GM18951 (cell line): ENCODE measurements around the gene DNAH10.
"Not testable (repeated sequence)": the region's sequence is repeated elsewhere in the genome, so short reads cannot be mapped to it uniquely, and the experiment has no call there.

Experiments
- POLR2A ChIP-seq: IDR thresholded peaks from 4 replicates; pipeline ENCODE4 v1.6.1; 2011; ENCODE audit warnings: mild to moderate bottlenecking; ENCODE audit not compliant: insufficient read length, insufficient read depth; ENCODE audit errors: extremely low read depth
- in situ Hi-C: fragments of 300-500 bp; cut with MboI; formaldehyde crosslinking; loops from one replicate; pipeline ENCODE4 v1.12.0; 2022; ENCODE audit warnings: low sequenced_read_pairs, mixed read lengths, inconsistent platforms; ENCODE audit not compliant: unreplicated experiment

DNAH10 gene

DNA sequence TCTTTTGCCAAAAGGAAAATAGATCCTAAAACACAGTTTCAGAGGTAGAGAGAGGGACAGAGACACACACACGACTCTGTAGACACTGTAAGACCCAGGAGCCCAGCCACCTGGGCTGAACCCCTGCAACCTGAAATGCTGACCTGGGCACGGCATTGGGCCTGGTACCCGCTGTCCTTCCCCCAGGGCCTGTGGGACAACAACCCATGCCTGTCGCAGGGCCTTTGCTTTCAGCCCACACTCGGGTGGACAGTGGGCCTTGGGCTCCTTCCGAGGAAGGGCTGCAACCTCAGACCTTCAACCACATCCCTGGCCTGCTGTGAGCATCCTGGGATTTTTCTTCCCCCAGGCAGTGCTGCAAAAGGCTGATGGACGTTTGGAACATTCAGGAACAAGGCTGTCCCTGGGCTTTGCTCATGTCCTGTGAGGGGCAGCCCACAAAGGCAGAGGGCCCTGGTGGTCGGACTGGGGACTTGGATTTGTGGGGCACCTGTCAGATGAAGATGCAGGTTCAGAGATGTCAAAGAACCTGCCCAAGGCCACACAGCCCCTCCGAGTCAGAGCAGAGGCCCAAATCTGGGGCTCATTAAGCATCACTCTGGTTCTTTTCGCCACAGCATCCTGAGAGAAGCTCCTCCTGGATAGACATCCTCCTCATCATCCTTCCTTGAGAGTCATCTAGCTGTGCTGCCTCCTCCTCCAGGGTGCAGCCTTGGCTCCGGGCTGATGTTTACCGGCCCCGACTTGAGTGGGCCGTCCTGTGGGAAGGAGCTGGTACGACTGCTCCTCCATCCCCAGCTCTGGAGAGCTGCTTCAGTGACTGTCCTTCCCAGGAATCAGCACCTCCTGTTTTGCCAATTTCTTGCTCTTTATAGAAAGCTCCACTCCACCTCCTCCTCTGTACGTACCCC lies 177.9 kb downstream of the DNAH10 start:
- no peak for TF ChIP-seq POLR2A
- in situ Hi-C loops = no loop called here

DNA sequence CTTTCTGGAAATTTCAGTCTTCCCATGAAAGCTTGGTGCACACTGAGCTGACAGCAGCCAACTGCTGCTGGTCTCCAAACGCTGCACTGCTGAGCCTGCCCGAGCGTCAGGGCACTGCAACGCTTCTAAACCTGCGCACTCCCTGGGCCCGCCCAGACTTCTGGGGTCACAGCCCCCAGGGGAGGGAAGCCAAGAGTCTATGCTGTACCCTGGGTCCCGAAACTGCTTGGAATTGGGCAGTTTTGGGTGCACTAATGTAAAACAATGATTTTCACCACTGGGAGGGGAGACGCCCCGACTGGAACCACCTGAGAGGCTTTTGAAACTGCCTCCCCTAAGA lies 178.5 kb downstream of the DNAH10 start:
- in situ Hi-C loops = no loop called here
- no peak for TF ChIP-seq POLR2A

DNA sequence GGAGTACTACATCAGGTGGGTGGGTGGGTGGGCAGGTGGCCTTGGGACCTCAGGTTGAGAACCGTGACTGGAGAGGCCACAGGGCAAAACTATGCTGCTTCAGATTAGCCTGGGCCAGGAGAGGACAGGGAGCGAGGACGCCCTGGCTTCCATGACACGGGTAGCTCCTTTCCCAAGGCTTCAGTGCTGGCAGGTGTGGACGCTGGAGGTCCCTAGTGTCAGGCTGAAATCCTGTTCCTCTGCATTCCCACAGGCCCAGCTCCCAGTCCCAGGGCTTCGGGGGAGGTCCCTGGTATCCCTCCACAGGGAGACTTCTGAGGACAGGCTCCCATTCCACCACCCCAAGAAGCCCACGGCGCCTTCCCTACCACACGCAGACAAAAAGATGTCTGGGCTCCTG lies 178.9 kb downstream of the DNAH10 start:
- TF ChIP-seq POLR2A = no peak
- in situ Hi-C loops = no loop called here

DNA sequence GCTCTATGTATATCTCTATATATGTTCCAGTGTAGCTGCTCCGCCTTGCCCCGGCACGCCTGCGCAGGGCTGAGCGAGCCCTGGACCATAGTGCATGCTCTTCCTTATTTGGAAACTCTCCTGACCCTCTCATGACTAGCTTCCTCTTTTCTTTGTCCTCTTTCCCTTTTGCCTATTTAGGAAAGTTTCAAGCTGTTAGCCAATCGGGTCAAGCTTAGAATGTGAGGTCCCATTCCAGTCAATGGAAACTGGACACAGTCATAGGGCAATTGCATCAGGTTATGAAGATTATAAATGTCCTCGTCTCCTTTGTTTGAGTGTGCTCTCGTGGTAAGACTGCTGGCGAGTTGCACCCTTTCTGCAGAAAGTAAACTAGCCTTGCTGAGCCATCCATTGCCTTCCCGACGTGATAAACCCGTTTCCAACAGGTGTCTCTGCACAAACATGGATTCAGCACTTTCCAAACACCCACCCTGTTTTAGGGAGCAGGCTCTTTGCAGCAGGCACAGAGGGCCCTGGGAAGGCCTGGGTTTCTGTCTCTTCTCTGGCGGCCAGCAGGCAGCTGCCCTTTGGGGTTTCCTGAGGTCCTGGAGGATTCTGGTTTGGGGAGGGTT lies 179.6 kb downstream of the DNAH10 start:
- in situ Hi-C loops = no loop called here

DNA sequence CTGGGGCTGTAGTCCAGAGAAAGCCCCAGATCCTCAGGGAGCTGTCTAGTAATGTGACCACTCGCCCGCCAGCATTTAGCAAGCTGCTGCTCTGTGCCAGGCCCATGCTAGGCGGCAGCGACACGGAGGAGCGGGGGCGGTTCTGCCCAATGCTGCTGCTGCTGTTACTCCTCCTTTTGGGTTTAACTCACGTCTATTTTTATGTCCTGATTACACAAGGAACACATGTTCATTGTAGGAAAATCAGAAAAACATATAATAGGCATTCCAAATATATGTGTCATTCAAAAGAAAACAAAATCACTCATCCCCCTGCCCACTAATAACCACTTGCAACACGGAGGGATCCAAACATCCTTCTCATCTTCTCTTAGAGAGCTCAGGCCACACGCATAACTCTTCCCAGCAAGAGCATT lies 180.1 kb downstream of the DNAH10 start:
- no peak for TF ChIP-seq POLR2A
- in situ Hi-C loops = no loop called here

More for the DNA sequence above, 179.6 kb downstream of the DNAH10 start:
- TF ChIP-seq POLR2A = no peak

DNA sequence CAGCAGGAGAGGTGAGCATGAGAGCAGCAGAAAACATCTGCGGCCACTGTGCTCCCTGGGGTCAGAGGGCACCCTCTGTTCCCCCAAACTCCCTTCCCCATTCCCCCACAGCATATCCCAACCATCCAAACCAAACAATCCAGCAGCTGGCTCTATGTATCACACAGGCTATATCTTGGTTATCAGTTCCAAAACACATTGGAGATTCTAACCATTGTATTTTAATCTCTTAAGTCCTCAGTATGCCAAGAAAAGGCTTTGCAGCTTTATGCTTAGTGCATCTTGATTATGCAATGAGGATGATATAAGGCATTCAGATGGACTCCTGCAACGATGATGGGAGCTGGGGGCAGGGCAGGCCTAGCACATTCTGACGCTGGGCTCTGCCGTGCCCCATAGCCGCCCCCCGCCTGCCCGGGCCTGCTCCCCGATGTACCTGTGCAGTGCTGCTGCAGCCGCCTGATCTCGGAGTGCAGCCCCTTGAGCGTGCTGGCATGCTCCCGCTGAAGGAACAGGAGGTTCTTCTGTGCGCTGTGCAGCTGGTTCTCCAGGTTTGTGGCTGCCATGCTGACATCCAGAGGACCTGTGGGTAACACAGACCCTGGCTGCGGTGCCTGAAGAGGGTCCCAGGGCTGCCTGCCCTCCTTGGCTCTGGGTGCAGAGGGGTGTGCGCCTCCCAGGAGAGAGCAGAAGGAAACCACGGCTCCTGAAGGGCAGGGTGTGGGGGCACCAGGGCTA lies 181.0 kb downstream of the DNAH10 start:
- in situ Hi-C loops = no loop called here
- TF ChIP-seq POLR2A = no peak

DNA sequence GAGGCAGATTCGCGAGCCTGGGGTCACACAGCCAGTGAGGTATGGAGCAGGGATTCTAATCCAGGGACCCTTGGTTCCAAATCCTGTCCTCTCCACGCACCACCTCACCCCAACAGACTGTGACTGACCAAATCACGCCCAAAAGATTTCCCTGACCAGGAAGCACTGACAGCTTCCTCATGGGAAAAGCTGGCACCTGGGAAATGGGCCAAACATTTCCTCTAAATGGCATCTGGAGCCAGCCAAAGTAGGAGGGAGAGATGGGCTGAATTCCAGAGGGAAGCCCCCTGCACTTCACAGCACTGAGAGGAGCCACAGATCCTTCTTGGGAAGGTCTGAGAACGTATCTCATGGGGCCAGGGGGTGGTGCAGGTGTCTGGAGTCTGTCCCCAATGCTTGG lies 181.7 kb downstream of the DNAH10 start:
- in situ Hi-C loops = no loop called here
- no peak for TF ChIP-seq POLR2A

DNA sequence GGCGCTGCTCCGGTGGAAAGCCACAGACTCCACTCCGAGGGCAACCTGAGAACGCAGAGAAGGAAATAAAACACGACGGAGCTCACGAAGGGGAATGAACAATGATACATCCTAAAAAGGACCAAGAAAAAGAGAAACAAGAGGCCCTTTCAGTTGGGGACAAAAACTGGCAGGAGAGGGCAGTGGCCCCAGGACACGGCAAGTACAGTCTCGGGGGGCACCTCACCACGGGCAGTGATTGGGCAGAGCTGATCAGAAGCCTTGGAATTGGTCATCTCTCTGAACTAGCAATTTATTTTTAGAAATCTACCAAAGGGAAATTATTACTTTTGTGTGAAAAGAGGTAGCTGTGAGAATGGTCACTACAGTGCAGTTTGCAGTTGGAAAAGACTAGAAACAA lies 182.6 kb downstream of the DNAH10 start:
- no peak for TF ChIP-seq POLR2A
- in situ Hi-C loops = no loop called here

DNA sequence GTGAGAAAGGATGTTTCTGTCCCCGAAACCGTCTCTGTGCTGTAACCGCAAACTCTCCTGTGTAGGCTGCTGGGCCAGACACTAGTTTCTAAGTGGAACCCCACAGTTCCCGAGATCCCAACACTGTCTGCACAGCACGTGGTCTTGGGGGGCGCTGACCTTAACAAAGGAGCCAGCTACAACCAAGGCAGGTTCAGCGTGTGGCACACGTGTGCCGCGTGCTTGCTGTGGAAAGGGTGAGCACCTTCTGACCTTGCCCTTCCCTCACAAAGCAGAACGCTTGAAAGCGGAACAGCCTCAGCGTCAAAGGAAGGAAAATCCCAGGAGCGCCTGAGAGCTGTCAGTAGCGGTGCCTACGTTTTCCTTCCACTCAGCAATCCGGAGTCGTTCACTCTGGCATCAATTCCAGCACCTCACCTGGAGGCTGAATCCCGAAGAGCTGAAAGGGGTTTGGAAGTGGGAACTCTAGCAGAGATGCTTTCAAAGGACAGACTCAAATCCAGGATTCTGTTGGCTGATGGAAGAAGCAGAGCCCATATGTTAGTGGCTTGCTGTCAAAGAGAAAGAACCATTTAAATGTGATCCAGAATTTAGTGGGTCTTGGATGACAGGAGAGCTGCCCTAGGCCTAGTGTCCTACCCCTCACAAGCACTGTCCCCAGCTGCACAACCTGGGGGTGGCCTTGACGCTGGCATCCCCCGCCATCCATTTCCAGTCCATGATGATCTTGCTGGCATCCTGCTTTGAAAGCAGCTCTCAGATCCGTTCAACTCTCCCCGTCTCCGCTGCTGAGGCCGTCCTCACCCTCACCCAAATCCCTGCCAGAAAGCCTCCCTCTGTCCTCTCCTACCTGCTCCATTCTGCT lies 183.4 kb downstream of the DNAH10 start:
- in situ Hi-C loops = no loop called here
- TF ChIP-seq POLR2A = no peak

DNA sequence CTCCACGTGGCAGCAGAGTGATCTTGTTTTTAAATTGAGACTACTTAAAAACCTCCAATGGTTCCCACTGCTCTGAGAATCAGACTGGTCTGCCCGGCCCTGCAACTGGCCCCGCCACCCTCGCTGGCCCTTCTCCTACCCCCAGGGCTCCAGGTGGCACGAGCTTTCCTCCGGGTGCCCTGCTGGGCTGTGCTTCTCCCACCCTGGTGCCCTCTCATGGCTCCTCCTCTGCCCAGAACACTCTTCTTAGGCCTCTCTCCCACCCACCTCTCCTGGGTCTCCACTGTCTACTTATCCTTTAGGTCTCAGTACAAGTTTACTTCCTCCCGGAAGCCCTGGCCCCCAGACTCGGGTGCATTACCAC lies 184.0 kb downstream of the DNAH10 start:
- in situ Hi-C loops = no loop called here
- TF ChIP-seq POLR2A = no peak

DNA sequence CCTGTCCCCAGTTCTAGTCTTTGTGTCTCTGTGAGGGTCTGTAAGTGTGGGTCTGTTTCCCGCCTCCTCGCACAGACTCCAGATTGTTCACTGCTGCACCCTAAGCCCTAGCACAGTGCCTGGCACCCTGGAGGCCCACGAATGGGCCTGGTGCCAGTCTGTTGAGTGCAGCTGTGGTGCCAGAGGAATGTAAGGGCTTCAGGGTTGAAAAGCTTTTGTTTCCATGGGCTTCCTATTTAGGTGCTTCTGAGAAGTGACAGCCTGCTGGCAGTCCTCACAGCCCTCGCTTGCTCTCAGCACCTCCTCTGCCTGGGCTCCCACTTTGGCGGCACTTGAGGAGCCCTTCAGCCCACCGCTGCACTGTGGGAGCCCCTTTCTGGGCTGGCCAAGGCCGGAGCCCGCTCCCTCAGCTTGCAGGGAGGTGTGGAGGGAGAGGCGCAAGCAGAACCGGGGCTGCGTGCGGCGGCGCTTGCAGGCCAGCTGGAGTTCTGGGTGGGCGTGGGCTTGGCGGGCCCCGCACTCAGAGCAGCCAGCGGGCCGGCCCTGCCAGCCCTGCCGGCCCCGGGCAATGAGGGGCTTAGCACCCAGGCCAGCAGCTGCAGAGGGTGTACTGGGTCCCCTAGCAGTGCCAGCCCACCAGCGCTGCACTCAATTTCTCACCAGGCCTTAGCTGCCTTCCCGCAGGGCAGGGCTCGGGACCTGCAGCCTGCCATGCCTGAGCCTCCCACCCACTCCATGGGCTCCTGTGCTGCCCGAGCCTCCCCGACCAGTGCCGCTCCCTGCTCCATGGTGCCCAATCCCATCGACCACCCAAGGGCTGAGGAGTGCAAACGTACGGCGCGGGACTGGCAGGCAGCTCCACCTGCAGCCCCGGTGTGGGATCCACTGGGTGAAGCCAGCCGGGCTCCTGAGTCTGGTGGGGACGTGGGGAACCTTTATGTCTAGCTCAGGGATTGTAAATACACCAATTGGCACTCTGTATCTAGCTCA lies 184.7 kb downstream of the DNAH10 start:
- in situ Hi-C loops = not testable (repeated sequence)

DNA sequence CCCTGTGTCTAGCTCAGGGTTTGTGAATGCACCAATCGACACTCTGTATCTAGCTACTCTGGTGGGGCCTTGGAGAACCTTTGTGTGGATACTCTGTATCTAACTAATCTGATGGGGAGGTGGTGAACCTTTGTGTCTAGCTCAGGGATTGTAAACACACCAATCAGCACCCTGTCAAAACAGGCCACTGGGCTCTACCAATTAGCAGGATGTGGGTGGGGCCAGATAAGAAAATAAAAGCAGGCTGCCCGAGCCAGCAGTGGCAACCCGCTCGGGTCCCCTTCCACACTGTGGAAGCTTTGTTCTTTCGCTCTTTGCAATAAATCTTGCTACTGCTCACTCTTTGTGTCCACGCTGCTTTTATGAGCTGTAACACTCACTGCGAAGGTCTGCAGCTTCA lies 185.4 kb downstream of the DNAH10 start:
- in situ Hi-C loops = not testable (repeated sequence)

DNA sequence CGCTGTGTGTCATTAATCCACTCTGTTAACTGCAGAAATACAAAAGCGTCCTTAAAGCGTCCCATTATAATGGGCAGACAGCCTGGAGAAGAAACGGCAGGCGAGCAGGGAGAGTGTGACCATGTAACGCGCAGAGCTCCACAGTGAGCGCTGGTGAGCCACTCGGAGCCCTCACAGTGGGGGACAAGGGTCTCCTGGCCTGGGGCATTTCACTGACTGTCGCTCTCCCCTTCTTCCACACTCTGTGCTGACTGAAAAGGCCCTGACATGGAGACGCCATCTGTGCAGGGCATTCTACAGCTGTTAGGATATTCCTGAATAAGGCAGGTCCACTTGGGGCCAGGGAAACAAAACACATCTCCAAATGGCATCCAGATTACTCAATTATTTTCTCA lies 186.3 kb downstream of the DNAH10 start:
- in situ Hi-C loops = no loop called here
- TF ChIP-seq POLR2A = no peak
